Stimulated activated CD4-positive, alpha-beta T cell treated with anti-CD3 and anti-CD28 coated beads, TNF-alpha, amount 100 ng/mL, for 1 hour (primary cell): ENCODE data around the gene ABL1.
"Not testable (repeated sequence)": the region's sequence is repeated elsewhere in the genome, so short reads cannot be mapped to it uniquely, and the experiment has no call there.

ENCODE experiments used
- DNase-seq, 3 donors: peaks; one replicate each; pipeline ENCODE4 v3.0.0-alpha.2; 2020; ENCODE audit warnings: low read depth in 3 of 3, low spot score in 1 of 3

ABL1 gene

GRCh38 chr9:130834371-130835336 lies at the start of gene ABL1:
Gene ABL1 (plus strand): TSS chr9:130835254. CDS start chr9:130835447, 193 bp downstream.
- DNase-seq: peak in 2 of 3 donors; percentile 4 to 29

GRCh38 chr9:130785940-130786508 lies 49.0 kb upstream of the ABL1 start:
- no peak for DNase-seq

GRCh38 chr9:130786526-130786925 lies 48.5 kb upstream of the ABL1 start:
- no peak for DNase-seq

- no peak for DNase-seq
Measured at GRCh38 chr9:130789747-130790672, 45.0 kb upstream of the ABL1 start.

- no peak for DNase-seq
Measured at GRCh38 chr9:130791303-130791894, 43.7 kb upstream of the ABL1 start.

GRCh38 chr9:130793589-130793988 lies 41.5 kb upstream of the ABL1 start:
- no peak for DNase-seq

- not testable (repeated sequence) for DNase-seq
Measured at GRCh38 chr9:130794021-130794420, 41.0 kb upstream of the ABL1 start.

- not testable (repeated sequence) for DNase-seq
Measured at GRCh38 chr9:130794423-130794822, 40.6 kb upstream of the ABL1 start.

- DNase-seq: no peak
Measured at GRCh38 chr9:130794923-130795495, 40.0 kb upstream of the ABL1 start.

- DNase-seq: not testable (repeated sequence)
Measured at GRCh38 chr9:130803116-130803515, 31.9 kb upstream of the ABL1 start.

- DNase-seq: no peak
Measured at GRCh38 chr9:130805510-130806326, 29.3 kb upstream of the ABL1 start.

- no peak for DNase-seq
Measured at GRCh38 chr9:130806327-130806716, 28.7 kb upstream of the ABL1 start.

- no peak for DNase-seq
Measured at GRCh38 chr9:130810609-130811136, 24.4 kb upstream of the ABL1 start.

GRCh38 chr9:130815242-130815808 lies 19.7 kb upstream of the ABL1 start:
- DNase-seq: no peak

GRCh38 chr9:130817914-130818313 lies 17.1 kb upstream of the ABL1 start:
- no peak for DNase-seq

GRCh38 chr9:130820135-130820738 lies 14.8 kb upstream of the ABL1 start:
- no peak for DNase-seq

- DNase-seq: no peak
Measured at GRCh38 chr9:130823435-130823834, 11.6 kb upstream of the ABL1 start.

GRCh38 chr9:130824079-130824478 lies 11.0 kb upstream of the ABL1 start:
- no peak for DNase-seq
